ENCODE data around the gene HOXA1. TPM values are rescaled to one million over a fixed set of nuclear protein-coding genes. Genes with fewer than 3 reads are reported as not detected.

Gene HOXA1
- total and polyA plus RNA-seq, 2 of the 8 experiments (the other 6 are each of a cell fraction or from before 2014, with no cell fraction given) = not detected

GRCh38 chr7:27141923-27142579 lies 46.3 kb upstream of the HOXA1 start:
- FAIRE-seq = no peak
- no peaks in the 10 kb centered on the region for H3K79me1 ChIP-seq (ENCODE audit: low read depth, low read length)
- no peak overlapping the region for H2BK120ac ChIP-seq (replicated peaks; ENCODE audit: low read depth, low read length)
- no peak overlapping the region for H4K5ac ChIP-seq (ENCODE audit: insufficient read length, low read depth, low read length)
- no peak overlapping the region for H2BK15ac ChIP-seq (ENCODE audit: low read length)
- no peak overlapping the region for H3K14ac ChIP-seq (ENCODE audit: insufficient read length)
- H4K91ac ChIP-seq (replicated peaks; ENCODE audit: insufficient read length, low read length) = no peak overlapping the region
- H4K8ac ChIP-seq (ENCODE audit: extremely low read depth, insufficient read depth, low read length) = no peak overlapping the region; the same call in 1 of the 2 replicates
- H2BK20ac ChIP-seq (ENCODE audit: low read length) = no peak overlapping the region
- H3K23ac ChIP-seq (ENCODE audit: insufficient read length) = no peak overlapping the region
- no peak overlapping the region for H2BK5ac ChIP-seq (ENCODE audit: low read depth, low read length)
- no peak overlapping the region for H2AFZ ChIP-seq (ENCODE audit: low read length)
- peaks cover 9% of the 10 kb centered on the region for H3K23me2 ChIP-seq (ENCODE audit: low read depth, low read length)
- WGBS, 2 experiments (ENCODE audit: extremely low coverage in 1 of 2, insufficient coverage in 1 of 2, insufficient read length in 1 of 2, insufficient replicate concordance in 2 of 2, low coverage in 1 of 2, low lambda C conversion rate in 2 of 2, missing lambda C conversion rate in 1 of 2) = 14% methylated on average over 13 of the region's 30 CpGs; no CpG with 5 or more reads in 1 of the 2 experiments
- H3K9me3 ChIP-seq (ENCODE audit: insufficient read depth in 2 of 2, low read depth in 1 of 2, low read length in 1 of 2) = peaks cover 0 to 3% of the 10 kb centered on the region in 2 experiments; a peak in 1 of 4 replicates
- H2AK5ac ChIP-seq (ENCODE audit: low read depth, low read length) = no peak overlapping the region
- peaks cover 0 to 6% (median 0%) of the 10 kb centered on the region in 4 experiments; a peak in 1 of 8 replicates for H3K36me3 ChIP-seq (ENCODE audit: control insufficient read depth in 2 of 4, insufficient read depth in 4 of 4, low read length in 3 of 4)
- CTCF ChIA-PET (ENCODE audit: partially characterized antibody) = interaction anchor here (0.6 to 12.5 kb wide), 24 partner anchors 8 to 870 kb away, joined by 3 to 123 read pairs (median 10); partner anchors contain the start of genes HOXA1, HOXA3 and HOXA7
- TF ChIP-seq SP1 (IDR thresholded peaks at IDR 0.05; ENCODE audit: low read depth, low read length) (no peak), RNF2 (IDR thresholded peaks at IDR 0.05; ENCODE audit: borderline replicate concordance, low read depth, low read length, missing control alignments, poor library complexity, severe bottlenecking) (peak; percentile 94), EZH2 (IDR thresholded peaks at IDR 0.05; ENCODE audit: low read depth, low read length, severe bottlenecking) (peak; percentile 88), SUZ12 (IDR thresholded peaks at IDR 0.05; ENCODE audit: low read length) (peak; percentile 58), BACH1 (IDR thresholded peaks at IDR 0.05; ENCODE audit: low read length) (no peak), CTCF (IDR thresholded peaks at IDR 0.05; ENCODE audit: control extremely low read depth in 1 of 3, insufficient read depth in 1 of 3, low read depth in 1 of 3, low read length in 3 of 3) (peak in 2 of 3 experiments; percentile 25 to 27; a peak in 2 of 4 replicates), RAD21 (IDR thresholded peaks at IDR 0.05 in 1 of 2, conservative IDR thresholded peaks at IDR 0.05 in 1 of 2; ENCODE audit: low read depth in 2 of 2, low read length in 2 of 2) (peak; percentile 7 to 19; a peak in 2 of 4 replicates)
- POLR2A ChIA-PET (ENCODE audit: partially characterized antibody) = no interaction called here
- peaks cover 19 to 25% of the 10 kb centered on the region in 2 experiments for H4K20me1 ChIP-seq (replicated peaks in 1 of 2; ENCODE audit: control insufficient read depth in 1 of 2, insufficient read depth in 2 of 2, low read length in 2 of 2)
- DNase-seq (ENCODE audit: low read depth in 1 of 2, low spot score in 2 of 2) = peak in 1 of 2 experiments; percentile 55
- no peak overlapping the region for H2BK12ac ChIP-seq (ENCODE audit: low read depth, low read length)
- peaks cover 0 to 6% (median 3%) of the 10 kb centered on the region in 4 experiments; a peak in 4 of 7 replicates for H3K4me1 ChIP-seq (replicated peaks in 1 of 4; ENCODE audit: control insufficient read depth in 3 of 4, insufficient read depth in 4 of 4, low read length in 3 of 4)
- H3K27ac ChIP-seq (ENCODE audit: low read depth, low read length) = no peak overlapping the region
- no peaks in the 10 kb centered on the region for H3K79me2 ChIP-seq (ENCODE audit: control insufficient read depth in 1 of 2, insufficient read depth in 2 of 2, low read length in 2 of 2)
- H3K4ac ChIP-seq (replicated peaks; ENCODE audit: insufficient read length, low read depth, low read length) = no peak overlapping the region
- no peak overlapping the region for H3K18ac ChIP-seq (ENCODE audit: extremely low read depth, low read length)
- no peak overlapping the region for H3K9ac ChIP-seq (replicated peaks in 1 of 4; ENCODE audit: extremely low read depth in 1 of 4, low read depth in 3 of 4, low read length in 3 of 4)
- peak overlapping the region; percentile 70; a peak in 2 of 4 replicates for H3K4me2 ChIP-seq (ENCODE audit: insufficient read depth in 1 of 2, low read depth in 2 of 2, low read length in 2 of 2)
- peak overlapping the region in 1 of 4 experiments; percentile 59; a peak in 2 of 8 replicates for H3K4me3 ChIP-seq (ENCODE audit: extremely low read depth in 1 of 4, insufficient read depth in 2 of 4, low read depth in 3 of 4, low read length in 4 of 4)
- peaks cover 97 to 100% (median 99%) of the 10 kb centered on the region in 4 experiments for H3K27me3 ChIP-seq (replicated peaks in 1 of 4; ENCODE audit: control insufficient read depth in 3 of 4, extremely low read depth in 1 of 4, insufficient read depth in 3 of 4, low read length in 3 of 4)
- no peak overlapping the region for H3K56ac ChIP-seq (replicated peaks; ENCODE audit: insufficient read length, low read depth, low read length)
